PC-3 (cell line): ENCODE measurements around the gene GALNS. TPM values are rescaled to one million over a fixed set of nuclear protein-coding genes. Genes with fewer than 3 reads are reported as not detected.

Experiments used
- ATAC-seq: fragments of 200-7000 bp; cut with Tn5 transposase; 2 replicates; pipeline ENCODE4 v1.9.1; 2020; ENCODE audit warnings: mild to moderate bottlenecking, moderate library complexity
- Bru-seq: library from RNA; stranded (reverse); fragments of 400-500 nt; gene quantifications from one replicate; lab custom pipeline; 2021; lab: Mats Ljungman, UMichigan
- BruChase-seq, 2 experiments: library from RNA; stranded (reverse); fragments of 400-500 nt; gene quantifications; one replicate each; lab custom pipeline; 2021; lab: Mats Ljungman, UMichigan
- BruUV-seq: library from RNA; stranded (reverse); fragments of 400-500 nt; replicated peaks from 2 replicates; lab custom pipeline; 2021; lab: Mats Ljungman, UMichigan
- CTCF ChIA-PET: fragments of 300-600 bp; sonication (Branson Sonifier 250); formaldehyde crosslinking; loops from one replicate; lab custom pipeline; 2022; ENCODE audit warnings: antibody characterized with exemption; lab: Charles Lee
- POLR2A ChIA-PET: fragments of 300-600 bp; sonication (Branson Sonifier 250); formaldehyde crosslinking; loops from one replicate; lab custom pipeline; 2022; ENCODE audit warnings: antibody characterized with exemption; ENCODE audit not compliant: unreplicated experiment; lab: Charles Lee
- DNase-seq: peaks from one replicate; pipeline ENCODE4 v3.0.0-alpha.2; 2015
- H2AFZ ChIP-seq: fragments of 300-600 bp; sonication (generic); 2 replicates; pipeline ENCODE4 v1.6.0; 2016; ENCODE audit warnings: antibody characterized with exemption, low read length
- H3F3A ChIP-seq: fragments of 300-600 bp; sonication (generic); one replicate; pipeline ENCODE4 v1.6.0; 2017; ENCODE audit warnings: antibody characterized with exemption, low read length, control low read depth, mild to moderate bottlenecking; ENCODE audit not compliant: unreplicated experiment
- H3K27ac ChIP-seq: fragments of 300-600 bp; sonication (generic); 2 replicates; pipeline ENCODE4 v1.5.1; 2016; ENCODE audit warnings: mild to moderate bottlenecking, low read length
- H3K27me3 ChIP-seq: fragments of 300-600 bp; sonication (generic); 2 replicates; pipeline ENCODE4 v1.6.1; 2016; ENCODE audit warnings: low read length, mixed read lengths
- H3K36me3 ChIP-seq: fragments of 300-600 bp; sonication (generic); 2 replicates; pipeline ENCODE4 v1.6.1; 2016; ENCODE audit warnings: low read depth, mixed run types, low read length, mixed read lengths
- H3K4me1 ChIP-seq: fragments of 300-600 bp; sonication (generic); 2 replicates; pipeline ENCODE4 v1.5.1; 2016; ENCODE audit warnings: low read length; ENCODE audit not compliant: insufficient read depth
- H3K4me2 ChIP-seq: fragments of 300-600 bp; sonication (generic); 2 replicates; pipeline ENCODE4 v1.6.0; 2016; ENCODE audit warnings: low read length
- H3K4me3 ChIP-seq: fragments of 300-600 bp; sonication (generic); 2 replicates; pipeline ENCODE4 v1.5.1; 2016; ENCODE audit warnings: mild to moderate bottlenecking, low read length, mixed read lengths
- H3K79me2 ChIP-seq: fragments of 300-600 bp; sonication (generic); 2 replicates; pipeline ENCODE4 v1.6.1; 2017; ENCODE audit warnings: low read length, mixed read lengths
- H3K9ac ChIP-seq: fragments of 300-600 bp; sonication (generic); 2 replicates; pipeline ENCODE4 v1.6.0; 2016; ENCODE audit warnings: mild to moderate bottlenecking, low read length
- H3K9me2 ChIP-seq: fragments of 300-600 bp; sonication (generic); replicated peaks from 2 replicates; pipeline ENCODE4 v1.6.1; 2016; ENCODE audit warnings: mixed run types, low read length, mixed read lengths
- H3K9me3 ChIP-seq: fragments of 300-600 bp; sonication (generic); 2 replicates; pipeline ENCODE4 v1.6.1; 2016; ENCODE audit warnings: low read length, mixed read lengths
- H4K20me1 ChIP-seq: fragments of 300-600 bp; sonication (generic); 2 replicates; pipeline ENCODE4 v1.6.1; 2016; ENCODE audit warnings: low read length, mixed read lengths
- EZH2 ChIP-seq: fragments of 300-600 bp; sonication (generic); IDR thresholded peaks from one replicate; pipeline ENCODE4 v1.6.1; 2017; ENCODE audit warnings: antibody characterized with exemption, mild to moderate bottlenecking, low read length; ENCODE audit not compliant: unreplicated experiment
- EZH2phosphoT487 ChIP-seq: fragments of 300-600 bp; sonication (generic); IDR thresholded peaks from 2 replicates; pipeline ENCODE4 v1.6.1; 2018; ENCODE audit warnings: mild to moderate bottlenecking, antibody characterized with exemption, low read length, borderline replicate concordance
- intact Hi-C: fragments of 100-400 bp; cut with micrococcal nuclease; formaldehyde crosslinking; loops from 2 replicates; pipeline ENCODE4 v1.9.0; 2023
- long read RNA-seq: library from polyadenylated mRNA; unstranded; transcript quantifications from one replicate; pipeline ENCODE4 v2.0.0, GENCODE V29; 2021; ENCODE audit not compliant: unreplicated experiment
- total RNA-seq: library from RNA; depleted of rRNA; stranded (reverse); fragments of >200 nt; gene quantifications from 2 replicates; pipeline ENCODE4 v1.2.3, GENCODE V29; 2014; rRNA removed
- TF ChIP-seq, protein P1 (sequence below): fragments of 300-600 bp; sonication (generic); conservative IDR thresholded peaks from 2 replicates; pipeline ENCODE4 v1.5.1; 2017; ENCODE audit warnings: antibody characterized with exemption, low read depth, mild to moderate bottlenecking, low read length

GALNS gene
- total RNA-seq (18.3 and 25.5 TPM in 2 replicates), Bru-seq, nascent RNA (percentile 55 among the genes with signal in this experiment), BruChase-seq, experiment 1, labeled RNA remaining after a 6-hour chase (percentile 71 among the genes with signal in this experiment), BruChase-seq, experiment 2, labeled RNA remaining after a 2-hour chase (percentile 64 among the genes with signal in this experiment)
- long read RNA-seq, full-length matches to known transcripts: 25 of 60 reads
- long read RNA-seq, partial matches to known transcripts: 4 of 60 reads
- long read RNA-seq, other reads (novel, unspliced or antisense): 31 of 60 reads

GRCh38 chr16:88856828-88857727 lies at the start of gene GALNS, which contains the start of gene TRAPPC2L:
TSS of gene GALNS (minus strand) at chr16:88856947. CDS start at chr16:88856877, 70 bp downstream.
TSS of gene TRAPPC2L (plus strand) at chr16:88857127. CDS start at chr16:88857151, 24 bp downstream.
- CTCF ChIA-PET: interaction anchor here (0.7 to 1.9 kb wide), 4 partner anchors 46 to 120 kb away, joined by 3 to 9 read pairs (median 4); partner anchors contain the start of gene APRT
- DNase-seq (peak; percentile 90), ATAC-seq (peak; percentile 80)
- H3K9me2 ChIP-seq: no peaks in the 10 kb centered on the region
- BruUV-seq: no TSS peak
- TF ChIP-seq, protein P1, sequence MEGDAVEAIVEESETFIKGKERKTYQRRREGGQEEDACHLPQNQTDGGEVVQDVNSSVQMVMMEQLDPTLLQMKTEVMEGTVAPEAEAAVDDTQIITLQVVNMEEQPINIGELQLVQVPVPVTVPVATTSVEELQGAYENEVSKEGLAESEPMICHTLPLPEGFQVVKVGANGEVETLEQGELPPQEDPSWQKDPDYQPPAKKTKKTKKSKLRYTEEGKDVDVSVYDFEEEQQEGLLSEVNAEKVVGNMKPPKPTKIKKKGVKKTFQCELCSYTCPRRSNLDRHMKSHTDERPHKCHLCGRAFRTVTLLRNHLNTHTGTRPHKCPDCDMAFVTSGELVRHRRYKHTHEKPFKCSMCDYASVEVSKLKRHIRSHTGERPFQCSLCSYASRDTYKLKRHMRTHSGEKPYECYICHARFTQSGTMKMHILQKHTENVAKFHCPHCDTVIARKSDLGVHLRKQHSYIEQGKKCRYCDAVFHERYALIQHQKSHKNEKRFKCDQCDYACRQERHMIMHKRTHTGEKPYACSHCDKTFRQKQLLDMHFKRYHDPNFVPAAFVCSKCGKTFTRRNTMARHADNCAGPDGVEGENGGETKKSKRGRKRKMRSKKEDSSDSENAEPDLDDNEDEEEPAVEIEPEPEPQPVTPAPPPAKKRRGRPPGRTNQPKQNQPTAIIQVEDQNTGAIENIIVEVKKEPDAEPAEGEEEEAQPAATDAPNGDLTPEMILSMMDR: no peak
- TF ChIP-seq EZH2phosphoT487 (no peak), EZH2 (no peak)
- POLR2A ChIA-PET: no interaction called here
- H3K4me2 ChIP-seq: peak within 1 kb of the TSS; percentile 99
- no peaks in the 10 kb centered on the region for H3K9me3 ChIP-seq
- peak within 1 kb of the TSS; percentile 99 for H3K4me3 ChIP-seq
- 0 out of 2 replicates have a peak, but pooled peaks cover 6% of the 10 kb centered on the region for H3K4me1 ChIP-seq
- intact Hi-C loops: no loop called here
- peak within 1 kb of the TSS; percentile 94 for H3K9ac ChIP-seq
- peaks cover 25% of the 10 kb centered on the region for H3K79me2 ChIP-seq
- H3K27me3 ChIP-seq: no peaks in the 10 kb centered on the region
- peak within 1 kb of the TSS; percentile 95 for H2AFZ ChIP-seq
- no peaks in the 10 kb centered on the region for H3K36me3 ChIP-seq
- no peaks in the 10 kb centered on the region for H3F3A ChIP-seq
- H4K20me1 ChIP-seq: no peaks in the 10 kb centered on the region
- H3K27ac ChIP-seq: peak within 1 kb of the TSS; percentile 37

- Histone ChIP-seq H3K36me3 (no peaks in the 10 kb centered on the region), H3K9me3 (no peaks in the 10 kb centered on the region), H3K27ac (no peak overlapping the region), H3K9ac (no peak overlapping the region), H2AFZ (no peak overlapping the region), H3K4me3 (no peak overlapping the region), H4K20me1 (no peaks in the 10 kb centered on the region), H3K4me1 (peaks cover 5% of the 10 kb centered on the region; the same call in 1 of the 2 replicates), H3F3A (no peaks in the 10 kb centered on the region), H3K27me3 (no peaks in the 10 kb centered on the region), H3K9me2 (no peaks in the 10 kb centered on the region), H3K79me2 (no peaks in the 10 kb centered on the region), H3K4me2 (no peak overlapping the region)
- intact Hi-C loops: no loop called here
- CTCF ChIA-PET: no interaction called here
- DNase-seq (no peak), ATAC-seq (no peak)
- no peak for TF ChIP-seq EZH2phosphoT487
- TF ChIP-seq EZH2: no peak
- TF ChIP-seq, protein P1: no peak
- POLR2A ChIA-PET: no interaction called here
- BruUV-seq: no TSS peak
These were observed 49.3 kb upstream of the GALNS start for GRCh38 chr16:88906020-88906419.
